Measurements from ENCODE around the gene NCL.

Gene NCL

GRCh38 chr2:231423176-231423575 is 41.1 kb downstream of the NCL start:
- Histone ChIP-seq H3K4me1 (ENCODE audit: control insufficient read depth, low read length) (no peaks in the 10 kb centered on the region), H4K20me1 (ENCODE audit: control insufficient read depth, insufficient read depth, low read depth, low read length) (no peaks in the 10 kb centered on the region; the same call in 1 of the 2 replicates), H3K27ac (ENCODE audit: low read depth, low read length) (no peak overlapping the region), H3K9me2 (replicated peaks; ENCODE audit: control insufficient read depth, low read length) (no peaks in the 10 kb centered on the region), H3K36me3 (ENCODE audit: control insufficient read depth, low read length) (no peaks in the 10 kb centered on the region), H3K4me2 (ENCODE audit: low read length) (no peak overlapping the region), H3F3A (ENCODE audit: control insufficient read depth, insufficient read depth) (no peaks in the 10 kb centered on the region), H3K27me3 (ENCODE audit: control insufficient read depth, low read length) (no peaks in the 10 kb centered on the region; the same call in 1 of the 2 replicates), H3K9me3 (ENCODE audit: control insufficient read depth, insufficient read depth, low read length) (no peaks in the 10 kb centered on the region), H3K79me2 (ENCODE audit: control insufficient read depth, low read length) (no peaks in the 10 kb centered on the region), H3K4me3 (ENCODE audit: low read length) (no peak overlapping the region)
- TF ChIP-seq EZH2phosphoT487 (IDR thresholded peaks at IDR 0.05; ENCODE audit: borderline replicate concordance, low read length): no peak
- TF ChIP-seq CTCF (IDR thresholded peaks at IDR 0.05; ENCODE audit: low read depth, low read length, poor library complexity, severe bottlenecking): no peak

- TF ChIP-seq EZH2phosphoT487 (IDR thresholded peaks at IDR 0.05; ENCODE audit: borderline replicate concordance, low read length) (no peak), CTCF (IDR thresholded peaks at IDR 0.05; ENCODE audit: low read depth, low read length, poor library complexity, severe bottlenecking) (no peak)
- Histone ChIP-seq H3K9me2 (replicated peaks; ENCODE audit: control insufficient read depth, low read length) (no peaks in the 10 kb centered on the region), H3K79me2 (ENCODE audit: control insufficient read depth, low read length) (no peaks in the 10 kb centered on the region), H3K27me3 (ENCODE audit: control insufficient read depth, low read length) (no peaks in the 10 kb centered on the region; the same call in 1 of the 2 replicates), H4K20me1 (ENCODE audit: control insufficient read depth, insufficient read depth, low read depth, low read length) (no peaks in the 10 kb centered on the region; the same call in 1 of the 2 replicates), H3K4me2 (ENCODE audit: low read length) (no peak overlapping the region), H3K36me3 (ENCODE audit: control insufficient read depth, low read length) (no peaks in the 10 kb centered on the region), H3K4me1 (ENCODE audit: control insufficient read depth, low read length) (no peaks in the 10 kb centered on the region), H3K4me3 (ENCODE audit: low read length) (no peak overlapping the region), H3K27ac (ENCODE audit: low read depth, low read length) (no peak overlapping the region), H3F3A (ENCODE audit: control insufficient read depth, insufficient read depth) (no peaks in the 10 kb centered on the region), H3K9me3 (ENCODE audit: control insufficient read depth, insufficient read depth, low read length) (no peaks in the 10 kb centered on the region)
Measured at GRCh38 chr2:231422056-231422455, 42.2 kb downstream of the NCL start.

DNA sequence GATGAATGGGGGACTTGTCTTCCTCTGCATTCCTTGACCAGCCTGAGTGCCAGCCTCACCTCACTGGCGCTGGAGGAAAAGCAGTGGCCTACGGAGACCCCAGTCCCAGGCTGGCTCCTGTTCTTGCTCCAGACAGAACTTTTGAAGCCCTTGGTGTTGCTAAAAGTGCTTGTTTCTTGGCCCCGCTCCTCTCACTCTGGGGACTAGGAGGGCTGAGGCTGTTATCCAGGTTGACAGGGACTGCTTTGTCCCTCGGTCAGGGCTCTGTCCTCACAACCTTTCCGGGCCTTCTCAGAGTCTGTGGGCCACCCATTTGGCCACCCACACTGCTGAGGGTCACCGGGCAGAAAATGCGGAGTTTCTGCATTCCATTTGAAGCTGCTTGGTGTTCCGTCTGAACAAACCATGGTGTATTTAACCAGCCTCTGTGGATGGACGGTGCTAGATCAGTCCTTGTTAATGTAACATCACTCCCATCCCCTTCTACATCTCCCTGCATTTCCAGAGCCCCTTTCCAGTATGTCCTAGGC is 43.2 kb downstream of the NCL start:
- H3K9me2 ChIP-seq (replicated peaks; ENCODE audit: control insufficient read depth, low read length): no peaks in the 10 kb centered on the region
- H3K27ac ChIP-seq (ENCODE audit: low read depth, low read length): no peak overlapping the region
- H3K4me3 ChIP-seq (ENCODE audit: low read length): no peak overlapping the region
- no peaks in the 10 kb centered on the region; the same call in 1 of the 2 replicates for H3K27me3 ChIP-seq (ENCODE audit: control insufficient read depth, low read length)
- TF ChIP-seq CTCF (IDR thresholded peaks at IDR 0.05; ENCODE audit: low read depth, low read length, poor library complexity, severe bottlenecking): no peak
- no peak for TF ChIP-seq EZH2phosphoT487 (IDR thresholded peaks at IDR 0.05; ENCODE audit: borderline replicate concordance, low read length)
- no peaks in the 10 kb centered on the region for H3K4me1 ChIP-seq (ENCODE audit: control insufficient read depth, low read length)
- no peaks in the 10 kb centered on the region for H3F3A ChIP-seq (ENCODE audit: control insufficient read depth, insufficient read depth)
- H3K9me3 ChIP-seq (ENCODE audit: control insufficient read depth, insufficient read depth, low read length): no peaks in the 10 kb centered on the region
- no peaks in the 10 kb centered on the region; the same call in 1 of the 2 replicates for H4K20me1 ChIP-seq (ENCODE audit: control insufficient read depth, insufficient read depth, low read depth, low read length)
- no peaks in the 10 kb centered on the region for H3K36me3 ChIP-seq (ENCODE audit: control insufficient read depth, low read length)
- H3K4me2 ChIP-seq (ENCODE audit: low read length): no peak overlapping the region
- no peaks in the 10 kb centered on the region for H3K79me2 ChIP-seq (ENCODE audit: control insufficient read depth, low read length)

Measured in DOHH2 (cell line).